K562 (cell line): ENCODE data around the gene PEAR1. TPM values are rescaled to one million over a fixed set of nuclear protein-coding genes. Genes with fewer than 3 reads are reported as not detected.

Experiments used
- ATAC-seq: fragments of 200-7000 bp; cut with Tn5 transposase; 3 replicates; pipeline ENCODE4 v1.9.1; 2020; ENCODE audit warnings: moderate library complexity
- BruUV-seq: library from RNA; stranded (reverse); fragments of 400-500 nt; replicated peaks from 2 replicates; lab custom pipeline; 2021; lab: Mats Ljungman, UMichigan
- CTCF ChIA-PET: fragments of 300-600 bp; formaldehyde crosslinking; extraction: SDS; loops from one replicate; lab custom pipeline; 2021; ENCODE audit warnings: low intra/inter-chr PET ratio; lab: Yijun Ruan, JAX
- POLR2A ChIA-PET: fragments of 300-600, 350-650 bp; sonication (Branson Sonifier 250); formaldehyde crosslinking; extraction: SDS; loops from one replicate; lab custom pipeline; 2021; ENCODE audit warnings: antibody characterized with exemption, inconsistent platforms; lab: Yijun Ruan, JAX
- DNase-seq, 4 experiments: peaks; one replicate each; pipeline versions ENCODE4 v3.0.0 to v3.0.0-alpha.2; 2011 to 2018; ENCODE audit warnings: low spot score in 3 of 4, mixed read lengths in 3 of 4; ENCODE audit errors: extremely low read depth in 1 of 4
- FAIRE-seq: peaks from 2 replicates; lab custom pipeline; 2011; peaks lifted over from hg19 to GRCh38; lab: Jason Lieb, UNC
- H2AFZ ChIP-seq: 2 replicates; pipeline ENCODE4 v1.6.0; 2011; ENCODE audit warnings: low read depth, low read length, control low read depth, inconsistent platforms
- H3K27ac ChIP-seq: fragments of 200-600 bp; 3 replicates; pipeline ENCODE4 v1.8.0; 2011; ENCODE audit warnings: low read depth, mild to moderate bottlenecking, control low read depth, inconsistent platforms, low read length, moderate library complexity, mixed read lengths; ENCODE audit errors: extremely low read depth
- H3K27me3 ChIP-seq, 2 experiments: fragments of 300-600 bp in 1 of 2; 2 replicates in 1 of 2; 3 replicates in 1 of 2; pipeline versions ENCODE4 v1.6.0 to v1.8.0; 2011; ENCODE audit warnings: inconsistent platforms in 2 of 2, low read length in 2 of 2, mild to moderate bottlenecking in 1 of 2, mixed read lengths in 1 of 2, moderate library complexity in 1 of 2; ENCODE audit not compliant: control insufficient read depth in 2 of 2, insufficient read depth in 2 of 2
- H3K36me3 ChIP-seq: fragments of 300-600 bp; 3 replicates; pipeline ENCODE4 v1.8.0; 2011; ENCODE audit warnings: mild to moderate bottlenecking, low read length, inconsistent platforms; ENCODE audit not compliant: control insufficient read depth, insufficient read depth
- H3K4me1 ChIP-seq, 2 experiments: fragments of 200-600 bp in 1 of 2; replicated peaks in 1 of 2; 2 replicates in 1 of 2; 3 replicates in 1 of 2; pipeline versions ENCODE4 v1.5.1 to v1.8.0; 2011; ENCODE audit warnings: inconsistent platforms in 2 of 2, low read length in 2 of 2, mild to moderate bottlenecking in 1 of 2, mixed read lengths in 1 of 2, moderate library complexity in 1 of 2; ENCODE audit not compliant: control insufficient read depth in 2 of 2, insufficient read depth in 2 of 2
- H3K4me2 ChIP-seq: 2 replicates; pipeline ENCODE4 v1.6.1; 2011; ENCODE audit warnings: low read length, control low read depth, inconsistent platforms, mixed read lengths; ENCODE audit not compliant: insufficient read depth
- H3K4me3 ChIP-seq: fragments of 200-600 bp; sonication (generic), shearing (Covaris generic); 2 replicates; pipeline ENCODE4 v1.5.1; 2016; ENCODE audit warnings: control low read depth, inconsistent platforms
- H3K79me2 ChIP-seq: fragments of 200-600 bp; 3 replicates; pipeline ENCODE4 v1.8.0; 2011; ENCODE audit warnings: low read length, inconsistent platforms; ENCODE audit not compliant: control insufficient read depth, insufficient read depth
- H3K9ac ChIP-seq, 2 experiments: 2 replicates each; pipeline versions ENCODE4 v1.6.0 to v1.6.1; 2011; ENCODE audit warnings: low read depth in 2 of 2, low read length in 2 of 2, control low read depth in 1 of 2, inconsistent platforms in 1 of 2, mild to moderate bottlenecking in 1 of 2, mixed read lengths in 1 of 2; ENCODE audit not compliant: insufficient read depth in 1 of 2
- H3K9me1 ChIP-seq: one replicate; pipeline ENCODE4 v1.6.0; 2011; ENCODE audit warnings: inconsistent platforms, mild to moderate bottlenecking, low read length, moderate library complexity; ENCODE audit not compliant: control insufficient read depth, insufficient read depth
- H3K9me3 ChIP-seq: replicated peaks from 2 replicates; pipeline ENCODE4 v1.5.1; 2011; ENCODE audit warnings: low read depth, low read length, inconsistent platforms; ENCODE audit not compliant: control insufficient read depth, insufficient read depth
- H4K20me1 ChIP-seq: replicated peaks from 2 replicates; pipeline ENCODE4 v1.6.1; 2011; ENCODE audit warnings: low read length, inconsistent platforms, mixed read lengths; ENCODE audit not compliant: control insufficient read depth, insufficient read depth
- BCL6 ChIP-seq: fragments of 250-450 bp; sonication (Bioruptor Pico); IDR thresholded peaks from 2 replicates; pipeline ENCODE4 v1.4.0; 2020
- HMGN3 ChIP-seq: IDR thresholded peaks from 2 replicates; pipeline ENCODE4 v1.6.1; 2011; ENCODE audit warnings: borderline replicate concordance, low read depth, mild to moderate bottlenecking, mixed read lengths, low read length; ENCODE audit not compliant: insufficient read length; ENCODE audit errors: extremely low read depth
- STAT6 ChIP-seq: sonication (generic); formaldehyde crosslinking; IDR thresholded peaks from 2 replicates; pipeline ENCODE4 v1.8.1; 2023; ENCODE audit warnings: mild to moderate bottlenecking, missing genetic modification reagents
- WGBS: fragments of 100-300 bp; shearing (Covaris generic); methylation state at CpG from one replicate; pipeline ENCODE4 v1.1.6; 2016; ENCODE audit warnings: low coverage, mixed read lengths; ENCODE audit not compliant: insufficient coverage; ENCODE audit errors: missing lambda C conversion rate; 5-methylcytosine and 5-hydroxymethylcytosine counted together
- in situ Hi-C: fragments of 300-500 bp; cut with MboI; formaldehyde crosslinking; loops from 4 replicates; pipeline ENCODE4 v1.15.0; 2018; ENCODE audit warnings: inconsistent platforms, mixed read lengths
- intact Hi-C: fragments of 100-400 bp; cut with micrococcal nuclease; formaldehyde crosslinking; loops from 2 replicates; pipeline ENCODE4 v1.14.2; 2022
- polyA plus RNA-seq, 8 experiments: library from polyadenylated mRNA; depleted of rRNA in 4 of 8; stranded (reverse) in 5 of 8; unstranded in 3 of 8; fragments of >200 nt; fragmentation: Nextera tagmentation in 2 of 8; fragmentation: Illumina TruSeq in 1 of 8; extraction: Ambion mirVana in 2 of 8; extraction: Trizol in 1 of 8; gene quantifications; 2 replicates each; pipeline versions ENCODE4 v1.2.1 to v1.2.3, GENCODE V29; 2011 to 2014; ENCODE audit warnings: inconsistent platforms in 1 of 8, missing spikeins in 1 of 8
- total RNA-seq, 7 experiments: library from RNA; depleted of rRNA in 6 of 7; stranded (reverse); fragments of >200 nt in 6 of 7; fragmentation: Illumina TruSeq in 2 of 7; extraction: Trizol in 2 of 7; gene quantifications; 2 replicates each; pipeline versions ENCODE4 v1.2.1 to v1.2.3, GENCODE V29; 2011 to 2021; ENCODE audit warnings: low replicate concordance in 1 of 7

The PEAR1 gene
- total and polyA plus RNA-seq, 9 of the 15 experiments (the other 6 are each of a cell fraction or from before 2014, with no cell fraction given) = 0.87 to 13.9 (median 6.1) TPM

DNA sequence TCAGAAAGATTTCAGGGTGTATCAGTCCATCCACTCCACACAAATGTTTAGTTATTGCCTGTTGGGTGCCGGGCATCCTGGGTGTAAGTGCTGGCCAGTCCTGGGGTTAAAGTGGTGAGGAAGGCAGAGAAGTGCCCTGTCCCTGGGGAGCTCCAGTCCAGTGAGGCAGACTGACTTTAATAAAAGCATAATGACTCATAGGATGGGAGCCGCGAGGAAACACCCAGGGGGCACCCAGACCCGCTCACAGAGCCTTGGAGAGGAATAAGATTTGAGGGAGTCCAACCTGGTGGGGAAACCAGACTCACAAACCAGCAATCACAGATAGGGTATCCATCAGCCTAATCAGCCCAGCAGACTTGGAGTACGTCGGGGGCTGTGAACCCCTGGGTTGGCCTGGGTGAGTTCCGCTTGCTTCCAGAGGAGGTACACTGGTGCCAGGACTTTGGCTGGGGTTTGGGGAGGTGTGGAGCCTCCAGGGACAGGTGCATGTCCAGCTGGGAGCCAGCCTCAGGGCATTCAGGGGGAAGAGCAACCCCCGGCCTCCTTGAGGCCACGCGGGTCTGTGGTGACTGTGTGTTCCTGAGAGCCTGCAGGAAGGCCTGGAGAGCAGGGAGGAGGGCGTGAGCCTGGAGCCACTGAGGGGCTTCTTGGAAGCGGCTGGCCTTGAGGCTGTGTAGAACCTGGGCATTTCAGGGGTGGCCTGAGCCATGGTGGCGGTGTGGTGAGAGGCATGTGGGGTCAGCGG lies 3.7 kb downstream of the PEAR1 start:
- H3K27me3 ChIP-seq = no peaks in the 10 kb centered on the region
- no peak overlapping the region for H3K27ac ChIP-seq
- H2AFZ ChIP-seq = no peak overlapping the region
- FAIRE-seq (no peak), DNase-seq (no peak), ATAC-seq (no peak)
- H3K4me3 ChIP-seq = no peak overlapping the region
- no peaks in the 10 kb centered on the region for H3K9me1 ChIP-seq
- H3K4me2 ChIP-seq = no peak overlapping the region
- no TSS peak for BruUV-seq
- H4K20me1 ChIP-seq = no peaks in the 10 kb centered on the region
- TF ChIP-seq STAT6 (CRISPR knock-in tag) (no peak), BCL6 (CRISPR knock-in tag) (no peak), HMGN3 (no peak)
- H3K9ac ChIP-seq = peak overlapping the region in 1 of 2 experiments; percentile 46; a peak in 1 of 4 replicates
- in situ Hi-C loops (no loop called here), intact Hi-C loops (no loop called here)
- H3K36me3 ChIP-seq = no peaks in the 10 kb centered on the region
- no peaks in the 10 kb centered on the region for H3K79me2 ChIP-seq
- POLR2A ChIA-PET = interaction anchor here (0.6 to 0.7 kb wide), 2 partner anchors 208 to 337 kb away, joined by 3 read pairs; no protein-coding TSS in a partner anchor
- CTCF ChIA-PET = no interaction called here
- WGBS = 69% methylated on average over 13 of the region's 14 CpGs
- H3K9me3 ChIP-seq = no peaks in the 10 kb centered on the region
- H3K4me1 ChIP-seq = peaks cover 36 to 65% of the 10 kb centered on the region in 2 experiments
